ENCODE measurements around the gene CCDC50.

CCDC50 gene

GRCh38 chr3:191376516-191377141, 47.4 kb downstream of the CCDC50 start:
- no peak for DNase-seq (ENCODE audit: extremely low read depth in 1 of 2, low read depth in 1 of 2)

- DNase-seq (ENCODE audit: extremely low read depth in 1 of 2, low read depth in 1 of 2) = no peak
Measured at GRCh38 chr3:191378142-191378812, 49.1 kb downstream of the CCDC50 start.

GRCh38 chr3:191379446-191379845, 50.3 kb downstream of the CCDC50 start:
- no peak for DNase-seq (ENCODE audit: extremely low read depth in 1 of 2, low read depth in 1 of 2)

- DNase-seq (ENCODE audit: extremely low read depth in 1 of 2, low read depth in 1 of 2) = no peak
Measured at GRCh38 chr3:191380001-191380400, 50.8 kb downstream of the CCDC50 start.

GRCh38 chr3:191381303-191381702, 52.1 kb downstream of the CCDC50 start:
- DNase-seq (ENCODE audit: extremely low read depth in 1 of 2, low read depth in 1 of 2) = no peak

- DNase-seq (ENCODE audit: extremely low read depth in 1 of 2, low read depth in 1 of 2) = no peak
Measured at GRCh38 chr3:191382661-191383060, 53.5 kb downstream of the CCDC50 start.

GRCh38 chr3:191383124-191383523, 53.9 kb downstream of the CCDC50 start:
- DNase-seq (ENCODE audit: extremely low read depth in 1 of 2, low read depth in 1 of 2) = no peak

- DNase-seq (ENCODE audit: extremely low read depth in 1 of 2, low read depth in 1 of 2) = no peak
Measured at GRCh38 chr3:191385101-191385500, 55.9 kb downstream of the CCDC50 start.

GRCh38 chr3:191387441-191388077, 58.4 kb downstream of the CCDC50 start:
- no peak for DNase-seq (ENCODE audit: extremely low read depth in 1 of 2, low read depth in 1 of 2)

GRCh38 chr3:191388823-191389222, 59.6 kb downstream of the CCDC50 start:
- no peak for DNase-seq (ENCODE audit: extremely low read depth in 1 of 2, low read depth in 1 of 2)

GRCh38 chr3:191390580-191390979, 61.4 kb downstream of the CCDC50 start:
- no peak for DNase-seq (ENCODE audit: extremely low read depth in 1 of 2, low read depth in 1 of 2)

- DNase-seq (ENCODE audit: extremely low read depth in 1 of 2, low read depth in 1 of 2) = no peak
Measured at GRCh38 chr3:191391861-191392808, 62.9 kb downstream of the CCDC50 start.

- no peak for DNase-seq (ENCODE audit: extremely low read depth in 1 of 2, low read depth in 1 of 2)
Measured at GRCh38 chr3:191393146-191393545, 64.0 kb downstream of the CCDC50 start.

GRCh38 chr3:191397771-191398170, 68.6 kb downstream of the CCDC50 start:
- DNase-seq (ENCODE audit: extremely low read depth in 1 of 2, low read depth in 1 of 2) = no peak

GRCh38 chr3:191398607-191399006, 69.4 kb downstream of the CCDC50 start:
- no peak for DNase-seq (ENCODE audit: extremely low read depth in 1 of 2, low read depth in 1 of 2)

- no peak for DNase-seq (ENCODE audit: extremely low read depth in 1 of 2, low read depth in 1 of 2)
Measured at GRCh38 chr3:191399918-191400317, 70.7 kb downstream of the CCDC50 start.

- no peak for DNase-seq (ENCODE audit: extremely low read depth in 1 of 2, low read depth in 1 of 2)
Measured at GRCh38 chr3:191401775-191402357, 72.7 kb downstream of the CCDC50 start.

- DNase-seq (ENCODE audit: extremely low read depth in 1 of 2, low read depth in 1 of 2) = no peak
Measured at GRCh38 chr3:191409791-191410359, 80.7 kb downstream of the CCDC50 start.

- DNase-seq (ENCODE audit: extremely low read depth in 1 of 2, low read depth in 1 of 2) = no peak
Measured at GRCh38 chr3:191412759-191413158, 83.6 kb downstream of the CCDC50 start.

- DNase-seq (ENCODE audit: extremely low read depth in 1 of 2, low read depth in 1 of 2) = no peak
Measured at GRCh38 chr3:191414286-191414685, 85.1 kb downstream of the CCDC50 start.

All from activated CD8-positive, alpha-beta memory T cell treated with anti-CD3 and anti-CD28 coated beads for 1 hour (primary cell).